ENCODE results near the gene TMEM235. TPM values are rescaled to one million over a fixed set of nuclear protein-coding genes. Genes with fewer than 3 reads are reported as not detected.
"Not testable (repeated sequence)": the region's sequence is repeated elsewhere in the genome, so short reads cannot be mapped to it uniquely, and the experiment has no call there.

TMEM235 gene
- total and polyA plus RNA-seq, 4 donors: not detected

GRCh38 chr17:78234261-78234865 is 2.9 kb downstream of the TMEM235 start:
- Histone ChIP-seq H3K27ac (ENCODE audit: low read depth in 1 of 2, low read length in 2 of 2) (no peak overlapping the region), H3K4me3 (ENCODE audit: low read length in 2 of 2) (no peak overlapping the region), H3K4me1 (ENCODE audit: control insufficient read depth in 1 of 2, insufficient read depth in 2 of 2, low read length in 2 of 2) (no peaks in the 10 kb centered on the region), H3K27me3 (ENCODE audit: control insufficient read depth in 1 of 2, insufficient read depth in 2 of 2, low read length in 1 of 2) (no peaks in the 10 kb centered on the region), H3K36me3 (ENCODE audit: control insufficient read depth in 1 of 2, insufficient read depth in 2 of 2, low read length in 1 of 2) (no peaks in the 10 kb centered on the region), H3K9me3 (ENCODE audit: control insufficient read depth, low read length) (no peaks in the 10 kb centered on the region)
- intact Hi-C loops (cut with DNase I): no loop called here
- DNase-seq (no peak), ATAC-seq (ENCODE audit: low FRiP score) (no peak)
- 87 to 89% methylated on average over 17 of the region's 17 CpGs for WGBS, 2 donors

GRCh38 chr17:78235022-78235421 is 3.6 kb downstream of the TMEM235 start:
- H3K27ac ChIP-seq (ENCODE audit: low read depth in 1 of 2, low read length in 2 of 2); DNase-seq; H3K27me3 ChIP-seq (ENCODE audit: control insufficient read depth in 1 of 2, insufficient read depth in 2 of 2, low read length in 1 of 2); intact Hi-C loops (cut with DNase I); H3K9me3 ChIP-seq (ENCODE audit: control insufficient read depth, low read length); H3K4me1 ChIP-seq (ENCODE audit: control insufficient read depth in 1 of 2, insufficient read depth in 2 of 2, low read length in 2 of 2); ATAC-seq (ENCODE audit: low FRiP score); H3K4me3 ChIP-seq (ENCODE audit: low read length in 2 of 2); H3K36me3 ChIP-seq (ENCODE audit: control insufficient read depth in 1 of 2, insufficient read depth in 2 of 2, low read length in 1 of 2): not testable (repeated sequence)
- WGBS, 2 donors: 95% methylated on average over 6 of the region's 6 CpGs

- Histone ChIP-seq H3K9me3 (ENCODE audit: control insufficient read depth, low read length) (no peaks in the 10 kb centered on the region), H3K4me1 (ENCODE audit: control insufficient read depth in 1 of 2, insufficient read depth in 2 of 2, low read length in 2 of 2) (no peaks in the 10 kb centered on the region), H3K4me3 (ENCODE audit: low read length in 2 of 2) (no peak overlapping the region), H3K36me3 (ENCODE audit: control insufficient read depth in 1 of 2, insufficient read depth in 2 of 2, low read length in 1 of 2) (no peaks in the 10 kb centered on the region), H3K27me3 (ENCODE audit: control insufficient read depth in 1 of 2, insufficient read depth in 2 of 2, low read length in 1 of 2) (no peaks in the 10 kb centered on the region), H3K27ac (ENCODE audit: low read depth in 1 of 2, low read length in 2 of 2) (no peak overlapping the region)
- ATAC-seq (ENCODE audit: low FRiP score): no peak
- WGBS, 2 donors: 90 to 91% methylated on average over 8 of the region's 8 CpGs
- intact Hi-C loops (cut with DNase I): no loop called here
- DNase-seq: no peak
Measured at GRCh38 chr17:78235885-78236284, 4.5 kb downstream of the TMEM235 start.

DNA sequence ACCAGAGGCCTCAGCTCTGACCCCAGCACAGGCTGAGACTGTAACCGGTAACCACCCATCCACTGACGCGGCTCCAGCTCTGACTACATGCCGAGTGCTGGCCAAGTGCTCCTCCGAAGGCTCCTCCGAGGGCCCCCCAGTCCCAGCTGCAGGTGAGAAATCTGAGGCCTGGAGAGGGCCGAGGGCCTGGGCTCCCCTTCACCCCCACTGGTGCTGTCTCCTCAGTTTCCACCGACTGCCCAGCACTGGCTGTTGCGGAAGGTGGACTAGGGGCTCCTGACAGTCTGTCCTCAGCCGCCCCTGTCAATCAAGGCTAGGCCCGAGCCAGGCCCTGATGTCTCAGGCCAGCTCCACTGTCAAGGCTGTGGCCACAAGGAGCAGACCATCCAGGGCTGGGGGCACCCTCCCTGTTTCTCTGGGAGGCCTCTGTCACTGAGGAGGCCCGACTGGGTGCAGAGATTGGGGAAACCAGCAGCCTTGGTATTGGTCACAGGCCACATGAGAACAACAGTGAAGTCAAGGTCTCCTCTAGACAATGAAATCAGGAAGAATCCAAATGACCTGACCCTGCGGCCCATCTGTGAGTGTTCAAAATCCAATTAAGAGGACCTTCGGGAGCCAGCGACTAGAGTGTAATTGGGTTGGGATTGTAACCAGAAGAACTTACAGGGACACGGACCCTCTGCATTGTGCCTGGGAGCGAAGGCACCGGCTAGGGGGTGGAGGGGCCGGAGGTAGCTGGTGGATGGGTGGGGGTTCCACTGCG is 5.1 kb downstream of the TMEM235 start:
- no peak for ATAC-seq (ENCODE audit: low FRiP score)
- intact Hi-C loops (cut with DNase I): no loop called here

DNA sequence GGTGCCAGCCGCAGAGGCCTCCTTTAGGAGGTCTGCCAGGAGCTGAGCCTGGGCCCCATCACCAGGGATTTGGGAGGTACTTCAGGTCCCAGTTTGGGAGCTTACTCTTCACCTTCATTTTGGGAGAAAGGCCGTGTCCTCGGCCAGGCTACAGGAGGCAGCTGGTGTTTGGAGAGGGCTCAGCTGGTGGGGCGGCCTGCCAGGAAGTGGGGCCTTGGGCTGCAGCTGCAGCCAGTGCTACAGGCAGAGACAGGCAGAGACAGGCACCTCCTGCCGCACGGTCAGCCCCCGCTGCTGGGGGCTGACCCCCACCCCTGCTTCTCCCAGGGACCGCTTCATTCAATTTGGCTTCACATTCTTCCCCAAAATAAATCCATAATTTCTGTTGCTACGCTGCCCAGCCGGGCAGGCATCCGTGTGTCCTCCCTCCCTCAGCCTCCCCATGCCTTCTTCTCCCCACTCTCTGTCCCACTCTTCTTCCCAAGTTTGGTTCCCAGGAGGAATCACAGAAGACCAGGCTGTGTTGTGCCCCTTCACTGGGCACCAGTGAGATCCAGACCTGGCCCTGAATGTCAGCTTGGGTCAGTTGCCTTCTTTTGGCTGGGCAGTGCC is 6.1 kb downstream of the TMEM235 start:
- Histone ChIP-seq H3K27me3 (ENCODE audit: control insufficient read depth in 1 of 2, insufficient read depth in 2 of 2, low read length in 1 of 2) (no peaks in the 10 kb centered on the region), H3K36me3 (ENCODE audit: control insufficient read depth in 1 of 2, insufficient read depth in 2 of 2, low read length in 1 of 2) (no peaks in the 10 kb centered on the region), H3K4me3 (ENCODE audit: low read length in 2 of 2) (no peak overlapping the region), H3K27ac (ENCODE audit: low read depth in 1 of 2, low read length in 2 of 2) (no peak overlapping the region), H3K4me1 (ENCODE audit: control insufficient read depth in 1 of 2, insufficient read depth in 2 of 2, low read length in 2 of 2) (no peaks in the 10 kb centered on the region), H3K9me3 (ENCODE audit: control insufficient read depth, low read length) (no peaks in the 10 kb centered on the region)
- intact Hi-C loops (cut with DNase I): no loop called here
- 73 to 75% methylated on average over 11 of the region's 11 CpGs for WGBS, 2 donors
- DNase-seq: no peak
- no peak for ATAC-seq (ENCODE audit: low FRiP score)

More for the DNA sequence above, 5.1 kb downstream of the TMEM235 start:
- WGBS, 2 donors: 95 to 96% methylated on average over 18 to 20 of the region's 20 CpGs
- no peaks in the 10 kb centered on the region for H3K27me3 ChIP-seq (ENCODE audit: control insufficient read depth in 1 of 2, insufficient read depth in 2 of 2, low read length in 1 of 2)
- no peaks in the 10 kb centered on the region for H3K9me3 ChIP-seq (ENCODE audit: control insufficient read depth, low read length)
- no peaks in the 10 kb centered on the region for H3K4me1 ChIP-seq (ENCODE audit: control insufficient read depth in 1 of 2, insufficient read depth in 2 of 2, low read length in 2 of 2)
- no peaks in the 10 kb centered on the region for H3K36me3 ChIP-seq (ENCODE audit: control insufficient read depth in 1 of 2, insufficient read depth in 2 of 2, low read length in 1 of 2)
- H3K27ac ChIP-seq (ENCODE audit: low read depth in 1 of 2, low read length in 2 of 2): no peak overlapping the region
- no peak for DNase-seq
- no peak overlapping the region for H3K4me3 ChIP-seq (ENCODE audit: low read length in 2 of 2)

DNA sequence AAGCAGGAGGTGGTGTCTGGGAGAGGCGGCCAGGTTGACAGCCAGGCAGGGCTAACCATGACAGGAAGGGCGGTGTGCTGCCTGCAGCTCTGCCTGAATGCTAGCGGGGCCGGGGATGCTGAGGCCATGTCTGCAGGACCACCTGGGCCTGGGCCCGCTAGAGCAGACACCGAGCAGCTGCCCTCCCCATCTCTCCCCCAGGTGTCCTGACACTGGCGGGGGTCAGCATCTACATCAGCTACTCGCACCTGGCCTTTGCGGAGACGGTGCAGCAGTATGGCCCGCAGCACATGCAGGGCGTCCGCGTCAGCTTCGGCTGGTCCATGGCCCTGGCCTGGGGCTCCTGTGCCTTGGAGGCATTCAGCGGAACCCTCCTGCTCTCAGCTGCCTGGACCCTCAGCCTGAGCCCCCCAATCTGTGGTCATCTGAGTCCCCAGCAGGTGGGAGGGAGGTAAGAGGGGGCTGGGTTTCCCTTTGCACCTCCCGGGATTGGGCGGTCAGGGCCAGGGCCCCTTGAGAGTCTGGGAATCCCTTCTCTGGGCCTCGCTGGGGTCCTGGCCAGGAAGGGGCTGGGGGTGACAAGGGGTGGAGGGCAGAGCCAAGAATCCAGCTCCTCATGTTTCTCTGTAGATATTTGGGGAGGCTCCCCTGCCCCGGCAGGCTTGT is 7.5 kb downstream of the TMEM235 start:
- intact Hi-C loops (cut with DNase I): no loop called here
- ATAC-seq (ENCODE audit: low FRiP score) (no peak), DNase-seq (no peak)
- Histone ChIP-seq H3K36me3 (ENCODE audit: control insufficient read depth in 1 of 2, insufficient read depth in 2 of 2, low read length in 1 of 2) (no peaks in the 10 kb centered on the region), H3K27ac (ENCODE audit: low read depth in 1 of 2, low read length in 2 of 2) (no peak overlapping the region), H3K4me1 (ENCODE audit: control insufficient read depth in 1 of 2, insufficient read depth in 2 of 2, low read length in 2 of 2) (no peaks in the 10 kb centered on the region), H3K4me3 (ENCODE audit: low read length in 2 of 2) (no peak overlapping the region), H3K9me3 (ENCODE audit: control insufficient read depth, low read length) (no peaks in the 10 kb centered on the region), H3K27me3 (ENCODE audit: control insufficient read depth in 1 of 2, insufficient read depth in 2 of 2, low read length in 1 of 2) (no peaks in the 10 kb centered on the region)
- 85 to 86% methylated on average over 20 of the region's 20 CpGs for WGBS, 2 donors

DNA sequence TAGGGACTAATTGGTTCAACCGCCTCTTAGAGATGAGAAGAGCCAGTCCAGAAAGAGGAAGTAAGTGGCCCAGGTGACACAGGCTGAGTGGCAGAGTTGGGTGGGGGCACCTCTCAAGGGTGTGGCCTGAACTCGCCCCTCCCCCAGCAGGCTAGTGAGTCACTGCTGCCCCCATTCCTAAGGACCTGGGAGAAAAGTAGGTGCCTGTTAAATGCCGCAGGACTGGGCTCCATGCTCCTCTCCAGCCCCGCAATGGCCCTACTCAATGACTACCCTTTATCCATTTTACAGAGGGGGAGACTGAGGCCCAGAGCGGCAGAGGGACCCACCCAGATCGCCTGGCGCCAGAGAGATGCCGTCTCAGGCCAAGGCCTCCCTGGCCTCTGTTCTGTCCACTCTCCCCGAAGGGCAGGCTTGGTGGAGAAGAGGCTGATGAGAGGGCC is 8.1 kb downstream of the TMEM235 start:
- H3K36me3 ChIP-seq (ENCODE audit: control insufficient read depth in 1 of 2, insufficient read depth in 2 of 2, low read length in 1 of 2): no peaks in the 10 kb centered on the region
- H3K27ac ChIP-seq (ENCODE audit: low read depth in 1 of 2, low read length in 2 of 2): no peak overlapping the region
- intact Hi-C loops (cut with DNase I): no loop called here
- H3K4me1 ChIP-seq (ENCODE audit: control insufficient read depth in 1 of 2, insufficient read depth in 2 of 2, low read length in 2 of 2): no peaks in the 10 kb centered on the region
- ATAC-seq (ENCODE audit: low FRiP score) (no peak), DNase-seq (no peak)
- WGBS, 2 donors: 89 to 92% methylated on average over 9 of the region's 9 CpGs
- no peaks in the 10 kb centered on the region for H3K27me3 ChIP-seq (ENCODE audit: control insufficient read depth in 1 of 2, insufficient read depth in 2 of 2, low read length in 1 of 2)
- no peak overlapping the region for H3K4me3 ChIP-seq (ENCODE audit: low read length in 2 of 2)
- H3K9me3 ChIP-seq (ENCODE audit: control insufficient read depth, low read length): no peaks in the 10 kb centered on the region

- H3K9me3 ChIP-seq (ENCODE audit: control insufficient read depth, low read length): no peaks in the 10 kb centered on the region
- no peak overlapping the region for H3K27ac ChIP-seq (ENCODE audit: low read depth in 1 of 2, low read length in 2 of 2)
- ATAC-seq (ENCODE audit: low FRiP score) (no peak), DNase-seq (no peak)
- intact Hi-C loops (cut with DNase I): no loop called here
- no peaks in the 10 kb centered on the region for H3K27me3 ChIP-seq (ENCODE audit: control insufficient read depth in 1 of 2, insufficient read depth in 2 of 2, low read length in 1 of 2)
- no peak overlapping the region for H3K4me3 ChIP-seq (ENCODE audit: low read length in 2 of 2)
- no peaks in the 10 kb centered on the region for H3K4me1 ChIP-seq (ENCODE audit: control insufficient read depth in 1 of 2, insufficient read depth in 2 of 2, low read length in 2 of 2)
- no peaks in the 10 kb centered on the region for H3K36me3 ChIP-seq (ENCODE audit: control insufficient read depth in 1 of 2, insufficient read depth in 2 of 2, low read length in 1 of 2)
- 71 to 77% methylated on average over 12 of the region's 12 CpGs for WGBS, 2 donors
Measured at GRCh38 chr17:78240012-78240655, 8.7 kb downstream of the TMEM235 start.
